K562 (cell line): ENCODE results near the gene SELPLG. TPM values are rescaled to one million over a fixed set of nuclear protein-coding genes. Genes with fewer than 3 reads are reported as not detected.

Source experiments
- BCOR ChIP-seq: fragments of 450-650 bp; IDR thresholded peaks from 2 replicates; pipeline ENCODE4 v1.6.1; 2016
- FOSL1 ChIP-seq: fragments of 200-800 bp; sonication (Bioruptor generic); conservative IDR thresholded peaks from 2 replicates; pipeline ENCODE4 v1.6.1; 2016; ENCODE audit warnings: missing genetic modification characterization, missing compliant biosample characterization
- FOXM1 ChIP-seq, 2 experiments: fragments of 450-650 bp in 1 of 2; sonication (generic) in 1 of 2; formaldehyde crosslinking in 1 of 2; IDR thresholded peaks; 2 replicates each; pipeline versions ENCODE4 v1.6.1 to v1.9.0; 2017 to 2022; ENCODE audit warnings: low read depth in 2 of 2, mild to moderate bottlenecking in 2 of 2, missing genetic modification reagents in 1 of 2, moderate library complexity in 1 of 2
- HDAC3 ChIP-seq: fragments of 450-650 bp; IDR thresholded peaks from 2 replicates; pipeline ENCODE4 v1.6.1; 2018; ENCODE audit warnings: borderline replicate concordance, mild to moderate bottlenecking, moderate library complexity; ENCODE audit not compliant: partially characterized antibody
- KAT8 ChIP-seq: fragments of 450-650 bp; IDR thresholded peaks from 2 replicates; pipeline ENCODE4 v1.6.1; 2016; ENCODE audit warnings: low read depth, mild to moderate bottlenecking
- MIER1 ChIP-seq: fragments of 450-650 bp; IDR thresholded peaks from 2 replicates; pipeline ENCODE4 v1.6.1; 2016; ENCODE audit warnings: antibody characterized with exemption, mild to moderate bottlenecking, low read depth
- RFX1 ChIP-seq: fragments of 450-650 bp; IDR thresholded peaks from 2 replicates; pipeline ENCODE4 v1.6.1; 2016; ENCODE audit warnings: mild to moderate bottlenecking, moderate library complexity
- SIN3A ChIP-seq, 2 experiments: fragments of 150-350 bp in 1 of 2; IDR thresholded peaks; 2 replicates each; pipeline ENCODE4 v1.6.1; 2011 to 2016; ENCODE audit warnings: borderline replicate concordance in 2 of 2, low read depth in 2 of 2, low read length in 2 of 2, mild to moderate bottlenecking in 2 of 2, moderate library complexity in 2 of 2; ENCODE audit not compliant: control insufficient read depth in 1 of 2
- TAL1 ChIP-seq: fragments of 450-650 bp; IDR thresholded peaks from 2 replicates; pipeline ENCODE4 v1.6.1; 2016; ENCODE audit warnings: mild to moderate bottlenecking
- ZNF644 ChIP-seq: fragments of 200-800 bp; sonication (Bioruptor generic); IDR thresholded peaks from 2 replicates; pipeline ENCODE4 v1.6.1; 2016; ENCODE audit warnings: low read depth, missing genetic modification characterization, missing compliant biosample characterization
- polyA plus RNA-seq, 8 experiments: library from polyadenylated mRNA; depleted of rRNA in 4 of 8; stranded (reverse) in 5 of 8; unstranded in 3 of 8; fragments of >200 nt; fragmentation: Nextera tagmentation in 2 of 8; fragmentation: Illumina TruSeq in 1 of 8; extraction: Ambion mirVana in 2 of 8; extraction: Trizol in 1 of 8; gene quantifications; 2 replicates each; pipeline versions ENCODE4 v1.2.1 to v1.2.3, GENCODE V29; 2011 to 2014; ENCODE audit warnings: inconsistent platforms in 1 of 8, missing spikeins in 1 of 8
- total RNA-seq, 7 experiments: library from RNA; depleted of rRNA in 6 of 7; stranded (reverse); fragments of >200 nt in 6 of 7; fragmentation: Illumina TruSeq in 2 of 7; extraction: Trizol in 2 of 7; gene quantifications; 2 replicates each; pipeline versions ENCODE4 v1.2.1 to v1.2.3, GENCODE V29; 2011 to 2021; ENCODE audit warnings: low replicate concordance in 1 of 7
- TF ChIP-seq, protein P1 (sequence below): fragments of 450-650 bp; IDR thresholded peaks from 2 replicates; pipeline ENCODE4 v1.7.0; 2016; ENCODE audit warnings: borderline replicate concordance
- TF ChIP-seq, protein P2 (sequence below), 2 experiments: IDR thresholded peaks; 2 replicates each; pipeline ENCODE4 v1.6.1; 2012; ENCODE audit warnings: improper control_type of control experiment in 2 of 2, low read depth in 2 of 2, low read length in 2 of 2, borderline replicate concordance in 1 of 2
- TF ChIP-seq, protein P3 (sequence below): fragments of 450-650 bp; formaldehyde crosslinking; IDR thresholded peaks from 2 replicates; pipeline ENCODE4 v1.4.0; 2020; ENCODE audit warnings: mild to moderate bottlenecking, mixed read lengths
- TF ChIP-seq, protein P4 (sequence below): conservative IDR thresholded peaks from 2 replicates; pipeline ENCODE4 v1.6.1; 2011; ENCODE audit warnings: low read depth, mild to moderate bottlenecking, low read length; ENCODE audit not compliant: control insufficient read depth
- TF ChIP-seq, protein P5 (sequence below): fragments of 200-400 bp; formaldehyde crosslinking; IDR thresholded peaks from 2 replicates; pipeline ENCODE4 v1.6.1; 2017; ENCODE audit warnings: mild to moderate bottlenecking, low read depth, low read length, moderate library complexity

SELPLG gene
- total and polyA plus RNA-seq, 9 of the 15 experiments (the other 6 are each of a cell fraction or from before 2014, with no cell fraction given) = 0.22 to 10.2 (median 1.7) TPM

DNA sequence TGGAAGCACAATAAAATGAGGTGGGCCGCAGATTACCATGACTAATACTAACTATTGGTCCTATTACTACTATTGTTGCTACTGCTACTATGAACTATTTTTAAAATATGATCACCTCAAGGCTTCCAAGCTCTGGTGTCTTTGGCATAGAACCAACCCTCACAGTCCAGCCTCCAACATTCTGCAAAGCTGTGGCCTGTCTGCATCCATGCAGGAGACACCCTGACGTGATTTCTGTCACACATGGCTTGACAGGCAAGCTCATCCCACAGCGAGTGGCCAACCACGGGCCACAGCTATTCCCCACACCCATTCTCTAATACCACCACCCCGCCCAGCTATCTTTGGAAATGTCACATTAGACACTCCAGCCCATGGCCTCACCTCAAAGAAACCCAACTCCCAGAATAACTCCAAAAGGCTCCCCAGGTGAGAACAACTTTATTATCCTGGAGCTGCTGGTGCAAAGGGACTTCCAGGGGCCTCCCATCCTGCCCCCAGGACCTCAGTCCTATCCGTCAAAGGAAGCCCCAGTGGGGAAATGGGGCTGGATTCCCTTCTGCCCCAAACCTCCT is 56.9 kb downstream of the SELPLG start (continued):
- TF ChIP-seq FOXM1 (IDR thresholded peaks at IDR 0.05; ENCODE audit: low read depth) (no peak), FOXM1 (CRISPR knock-in tag; IDR thresholded peaks at IDR 0.05; ENCODE audit: low read depth) (no peak), FOSL1 (tag) (no peak), TAL1 (no peak), KAT8 (no peak), ZNF644 (tag) (no peak), RFX1 (no peak), SIN3A (IDR thresholded peaks at IDR 0.05; ENCODE audit: borderline replicate concordance in 2 of 2, control insufficient read depth in 1 of 2, low read depth in 2 of 2, low read length in 2 of 2) (no peak), BCOR (no peak), MIER1 (no peak), HDAC3 (no peak)
- TF ChIP-seq, protein P1, sequence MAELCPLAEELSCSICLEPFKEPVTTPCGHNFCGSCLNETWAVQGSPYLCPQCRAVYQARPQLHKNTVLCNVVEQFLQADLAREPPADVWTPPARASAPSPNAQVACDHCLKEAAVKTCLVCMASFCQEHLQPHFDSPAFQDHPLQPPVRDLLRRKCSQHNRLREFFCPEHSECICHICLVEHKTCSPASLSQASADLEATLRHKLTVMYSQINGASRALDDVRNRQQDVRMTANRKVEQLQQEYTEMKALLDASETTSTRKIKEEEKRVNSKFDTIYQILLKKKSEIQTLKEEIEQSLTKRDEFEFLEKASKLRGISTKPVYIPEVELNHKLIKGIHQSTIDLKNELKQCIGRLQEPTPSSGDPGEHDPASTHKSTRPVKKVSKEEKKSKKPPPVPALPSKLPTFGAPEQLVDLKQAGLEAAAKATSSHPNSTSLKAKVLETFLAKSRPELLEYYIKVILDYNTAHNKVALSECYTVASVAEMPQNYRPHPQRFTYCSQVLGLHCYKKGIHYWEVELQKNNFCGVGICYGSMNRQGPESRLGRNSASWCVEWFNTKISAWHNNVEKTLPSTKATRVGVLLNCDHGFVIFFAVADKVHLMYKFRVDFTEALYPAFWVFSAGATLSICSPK = no peak
- TF ChIP-seq, protein P2, sequence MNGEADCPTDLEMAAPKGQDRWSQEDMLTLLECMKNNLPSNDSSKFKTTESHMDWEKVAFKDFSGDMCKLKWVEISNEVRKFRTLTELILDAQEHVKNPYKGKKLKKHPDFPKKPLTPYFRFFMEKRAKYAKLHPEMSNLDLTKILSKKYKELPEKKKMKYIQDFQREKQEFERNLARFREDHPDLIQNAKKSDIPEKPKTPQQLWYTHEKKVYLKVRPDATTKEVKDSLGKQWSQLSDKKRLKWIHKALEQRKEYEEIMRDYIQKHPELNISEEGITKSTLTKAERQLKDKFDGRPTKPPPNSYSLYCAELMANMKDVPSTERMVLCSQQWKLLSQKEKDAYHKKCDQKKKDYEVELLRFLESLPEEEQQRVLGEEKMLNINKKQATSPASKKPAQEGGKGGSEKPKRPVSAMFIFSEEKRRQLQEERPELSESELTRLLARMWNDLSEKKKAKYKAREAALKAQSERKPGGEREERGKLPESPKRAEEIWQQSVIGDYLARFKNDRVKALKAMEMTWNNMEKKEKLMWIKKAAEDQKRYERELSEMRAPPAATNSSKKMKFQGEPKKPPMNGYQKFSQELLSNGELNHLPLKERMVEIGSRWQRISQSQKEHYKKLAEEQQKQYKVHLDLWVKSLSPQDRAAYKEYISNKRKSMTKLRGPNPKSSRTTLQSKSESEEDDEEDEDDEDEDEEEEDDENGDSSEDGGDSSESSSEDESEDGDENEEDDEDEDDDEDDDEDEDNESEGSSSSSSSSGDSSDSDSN (IDR thresholded peaks at IDR 0.05; ENCODE audit: borderline replicate concordance in 1 of 2, low read depth in 2 of 2, low read length in 2 of 2) = no peak
- TF ChIP-seq, protein P3, sequence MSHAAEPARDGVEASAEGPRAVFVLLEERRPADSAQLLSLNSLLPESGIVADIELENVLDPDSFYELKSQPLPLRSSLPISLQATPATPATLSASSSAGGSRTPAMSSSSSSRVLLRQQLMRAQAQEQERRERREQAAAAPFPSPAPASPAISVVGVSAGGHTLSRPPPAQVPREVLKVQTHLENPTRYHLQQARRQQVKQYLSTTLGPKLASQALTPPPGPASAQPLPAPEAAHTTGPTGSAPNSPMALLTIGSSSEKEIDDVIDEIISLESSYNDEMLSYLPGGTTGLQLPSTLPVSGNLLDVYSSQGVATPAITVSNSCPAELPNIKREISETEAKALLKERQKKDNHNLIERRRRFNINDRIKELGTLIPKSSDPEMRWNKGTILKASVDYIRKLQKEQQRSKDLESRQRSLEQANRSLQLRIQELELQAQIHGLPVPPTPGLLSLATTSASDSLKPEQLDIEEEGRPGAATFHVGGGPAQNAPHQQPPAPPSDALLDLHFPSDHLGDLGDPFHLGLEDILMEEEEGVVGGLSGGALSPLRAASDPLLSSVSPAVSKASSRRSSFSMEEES (CRISPR knock-in tag) = no peak
- TF ChIP-seq, protein P4, sequence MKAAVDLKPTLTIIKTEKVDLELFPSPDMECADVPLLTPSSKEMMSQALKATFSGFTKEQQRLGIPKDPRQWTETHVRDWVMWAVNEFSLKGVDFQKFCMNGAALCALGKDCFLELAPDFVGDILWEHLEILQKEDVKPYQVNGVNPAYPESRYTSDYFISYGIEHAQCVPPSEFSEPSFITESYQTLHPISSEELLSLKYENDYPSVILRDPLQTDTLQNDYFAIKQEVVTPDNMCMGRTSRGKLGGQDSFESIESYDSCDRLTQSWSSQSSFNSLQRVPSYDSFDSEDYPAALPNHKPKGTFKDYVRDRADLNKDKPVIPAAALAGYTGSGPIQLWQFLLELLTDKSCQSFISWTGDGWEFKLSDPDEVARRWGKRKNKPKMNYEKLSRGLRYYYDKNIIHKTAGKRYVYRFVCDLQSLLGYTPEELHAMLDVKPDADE = no peak
- TF ChIP-seq, protein P5, sequence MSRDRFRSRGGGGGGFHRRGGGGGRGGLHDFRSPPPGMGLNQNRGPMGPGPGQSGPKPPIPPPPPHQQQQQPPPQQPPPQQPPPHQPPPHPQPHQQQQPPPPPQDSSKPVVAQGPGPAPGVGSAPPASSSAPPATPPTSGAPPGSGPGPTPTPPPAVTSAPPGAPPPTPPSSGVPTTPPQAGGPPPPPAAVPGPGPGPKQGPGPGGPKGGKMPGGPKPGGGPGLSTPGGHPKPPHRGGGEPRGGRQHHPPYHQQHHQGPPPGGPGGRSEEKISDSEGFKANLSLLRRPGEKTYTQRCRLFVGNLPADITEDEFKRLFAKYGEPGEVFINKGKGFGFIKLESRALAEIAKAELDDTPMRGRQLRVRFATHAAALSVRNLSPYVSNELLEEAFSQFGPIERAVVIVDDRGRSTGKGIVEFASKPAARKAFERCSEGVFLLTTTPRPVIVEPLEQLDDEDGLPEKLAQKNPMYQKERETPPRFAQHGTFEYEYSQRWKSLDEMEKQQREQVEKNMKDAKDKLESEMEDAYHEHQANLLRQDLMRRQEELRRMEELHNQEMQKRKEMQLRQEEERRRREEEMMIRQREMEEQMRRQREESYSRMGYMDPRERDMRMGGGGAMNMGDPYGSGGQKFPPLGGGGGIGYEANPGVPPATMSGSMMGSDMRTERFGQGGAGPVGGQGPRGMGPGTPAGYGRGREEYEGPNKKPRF = no peak
